Effector memory CD8-positive, alpha-beta T cell (primary cell): ENCODE results near the gene TTC1.
"Not testable (repeated sequence)": the region's sequence is repeated elsewhere in the genome, so short reads cannot be mapped to it uniquely, and the experiment has no call there.

Experiments used
- ATAC-seq: fragments of 150-1000 bp; cut with Tn5 transposase; replicated peaks from 2 replicates; pipeline ENCODE4 v1.10.0; 2021; ENCODE audit warnings: mild to moderate bottlenecking, moderate library complexity
- DNase-seq, 3 experiments: peaks; one replicate each; pipeline ENCODE4 v3.0.0; 2021
- H3K27ac Mint-ChIP-seq, 2 donors: one replicate each; pipeline ENCODE4 v1.8.0; 2022; ENCODE audit warnings: mild to moderate bottlenecking in 2 of 2, mixed read lengths in 2 of 2, moderate library complexity in 2 of 2
- H3K27me3 Mint-ChIP-seq, 2 donors: one replicate each; pipeline ENCODE4 v1.8.0; 2022; ENCODE audit warnings: mixed read lengths in 2 of 2
- H3K36me3 Mint-ChIP-seq: one replicate; pipeline ENCODE4 v1.8.0; 2022; ENCODE audit warnings: mild to moderate bottlenecking, moderate library complexity, mixed read lengths; ENCODE audit not compliant: insufficient read depth
- H3K4me1 Mint-ChIP-seq, 2 donors: one replicate each; pipeline ENCODE4 v1.8.0; 2022; ENCODE audit warnings: low read depth in 2 of 2, mixed read lengths in 2 of 2
- H3K4me3 Mint-ChIP-seq, 2 donors: one replicate each; pipeline ENCODE4 v1.8.0; 2022; ENCODE audit warnings: mild to moderate bottlenecking in 2 of 2, mixed read lengths in 2 of 2, moderate library complexity in 2 of 2
- H3K9me3 Mint-ChIP-seq, 2 donors: one replicate each; pipeline ENCODE4 v1.8.0; 2022; ENCODE audit warnings: mixed read lengths in 2 of 2
- total RNA-seq, 9 experiments: gene quantifications; one replicate each; lab custom pipeline; 2026; lab: John Stamatoyannopoulos, UW

The TTC1 gene
- total RNA-seq = 41.0 to 120 (median 76.5) reads per million in 9 experiments

GRCh38 chr5:160008877-160009590 is at the start of gene TTC1:
TTC1 (plus strand) TSS chr5:160009139; CDS start chr5:160010529, 1,390 bp downstream.
- Mint-ChIP-seq H3K4me1 (peaks cover 22 to 28% of the 10 kb centered on the region in 2 donors), H3K27me3 (no peaks in the 10 kb centered on the region), H3K9me3 (no peaks in the 10 kb centered on the region), H3K27ac (peak within 1 kb of the TSS; percentile 97 to 98), H3K4me3 (peak within 1 kb of the TSS; percentile 92 to 99), H3K36me3 (peaks cover 34% of the 10 kb centered on the region)
- ATAC-seq = peak; percentile 99
- peak; percentile 90 to 95 (median 91) for DNase-seq

GRCh38 chr5:159961176-159962160 is 47.5 kb upstream of the TTC1 start:
- Mint-ChIP-seq H3K27ac (no peak overlapping the region), H3K4me1 (peaks cover 0 to 3% of the 10 kb centered on the region in 2 donors), H3K9me3 (no peaks in the 10 kb centered on the region), H3K4me3 (no peak overlapping the region), H3K36me3 (no peaks in the 10 kb centered on the region), H3K27me3 (peaks cover 22 to 34% of the 10 kb centered on the region in 2 donors)
- DNase-seq (no peak), ATAC-seq (no peak)

GRCh38 chr5:159962214-159962613 is 46.7 kb upstream of the TTC1 start:
- no peaks in the 10 kb centered on the region for H3K36me3 Mint-ChIP-seq
- no peaks in the 10 kb centered on the region for H3K9me3 Mint-ChIP-seq
- H3K27me3 Mint-ChIP-seq = peaks cover 30 to 39% of the 10 kb centered on the region in 2 donors
- H3K27ac Mint-ChIP-seq = no peak overlapping the region
- no peak for DNase-seq
- peaks cover 0 to 3% of the 10 kb centered on the region in 2 donors for H3K4me1 Mint-ChIP-seq
- no peak for ATAC-seq
- H3K4me3 Mint-ChIP-seq = no peak overlapping the region

- no peaks in the 10 kb centered on the region for H3K36me3 Mint-ChIP-seq
- no peak for DNase-seq
- H3K4me1 Mint-ChIP-seq = peaks cover 0 to 3% of the 10 kb centered on the region in 2 donors
- no peaks in the 10 kb centered on the region for H3K9me3 Mint-ChIP-seq
- H3K27ac Mint-ChIP-seq = no peak overlapping the region
- ATAC-seq = no peak
- peaks cover 47 to 50% of the 10 kb centered on the region in 2 donors for H3K27me3 Mint-ChIP-seq
- no peak overlapping the region for H3K4me3 Mint-ChIP-seq
These were observed 45.0 kb upstream of the TTC1 start for GRCh38 chr5:159963935-159964334.

- Mint-ChIP-seq H3K4me3 (no peak overlapping the region), H3K27me3 (peaks cover 52 to 59% of the 10 kb centered on the region in 2 donors), H3K27ac (no peak overlapping the region), H3K36me3 (no peaks in the 10 kb centered on the region), H3K9me3 (no peaks in the 10 kb centered on the region), H3K4me1 (peaks cover 0 to 3% of the 10 kb centered on the region in 2 donors)
- DNase-seq (peak in 1 of 3 experiments; percentile 18), ATAC-seq (no peak)
These were observed 43.7 kb upstream of the TTC1 start for GRCh38 chr5:159965031-159965837.

- DNase-seq, H3K9me3 Mint-ChIP-seq, ATAC-seq, H3K4me3 Mint-ChIP-seq, H3K36me3 Mint-ChIP-seq, H3K27ac Mint-ChIP-seq, H3K4me1 Mint-ChIP-seq: not testable (repeated sequence)
- peaks cover 57 to 64% of the 10 kb centered on the region in 2 donors for H3K27me3 Mint-ChIP-seq
These were observed 43.2 kb upstream of the TTC1 start for GRCh38 chr5:159965838-159966128.

- peaks cover 81 to 95% of the 10 kb centered on the region in 2 donors for H3K27me3 Mint-ChIP-seq
- H3K36me3 Mint-ChIP-seq = no peaks in the 10 kb centered on the region
- ATAC-seq = no peak
- no peak overlapping the region for H3K4me3 Mint-ChIP-seq
- peaks cover 7 to 12% of the 10 kb centered on the region in 2 donors for H3K4me1 Mint-ChIP-seq
- no peaks in the 10 kb centered on the region for H3K9me3 Mint-ChIP-seq
- no peak overlapping the region for H3K27ac Mint-ChIP-seq
- DNase-seq = no peak
These were observed 39.0 kb upstream of the TTC1 start for GRCh38 chr5:159969966-159970365.

GRCh38 chr5:159971038-159971437 is 37.9 kb upstream of the TTC1 start:
- Mint-ChIP-seq H3K27ac (no peak overlapping the region), H3K9me3 (no peaks in the 10 kb centered on the region), H3K4me1 (peaks cover 7 to 8% of the 10 kb centered on the region in 2 donors), H3K27me3 (peaks cover 72 to 94% of the 10 kb centered on the region in 2 donors), H3K4me3 (no peak overlapping the region), H3K36me3 (no peaks in the 10 kb centered on the region)
- DNase-seq (no peak), ATAC-seq (no peak)

- no peak for DNase-seq
- Mint-ChIP-seq H3K4me1 (peaks cover 7 to 8% of the 10 kb centered on the region in 2 donors), H3K36me3 (peaks cover 2% of the 10 kb centered on the region), H3K27me3 (peaks cover 67 to 94% of the 10 kb centered on the region in 2 donors), H3K9me3 (no peaks in the 10 kb centered on the region), H3K27ac (no peak overlapping the region), H3K4me3 (peak overlapping the region; percentile 43 to 44)
- ATAC-seq = no peak
These were observed 37.4 kb upstream of the TTC1 start for GRCh38 chr5:159971514-159971913.

GRCh38 chr5:159971931-159972461 is 36.9 kb upstream of the TTC1 start:
- peaks cover 2% of the 10 kb centered on the region for H3K36me3 Mint-ChIP-seq

GRCh38 chr5:159972538-159973362 is 36.2 kb upstream of the TTC1 start:
- H3K4me1 Mint-ChIP-seq = peaks cover 7 to 8% of the 10 kb centered on the region in 2 donors
- no peak for ATAC-seq

More at GRCh38 chr5:159971931-159972461, 36.9 kb upstream of the TTC1 start:
- no peaks in the 10 kb centered on the region for H3K9me3 Mint-ChIP-seq
- peak overlapping the region; percentile 43 to 44 for H3K4me3 Mint-ChIP-seq
- no peak for ATAC-seq
- H3K27me3 Mint-ChIP-seq = peaks cover 64 to 94% of the 10 kb centered on the region in 2 donors
- DNase-seq = no peak
- H3K4me1 Mint-ChIP-seq = peaks cover 7 to 8% of the 10 kb centered on the region in 2 donors
- H3K27ac Mint-ChIP-seq = no peak overlapping the region

GRCh38 chr5:159975462-159976019 is 33.4 kb upstream of the TTC1 start:
- H3K27me3 Mint-ChIP-seq = peaks cover 52 to 95% of the 10 kb centered on the region in 2 donors

More at GRCh38 chr5:159972538-159973362, 36.2 kb upstream of the TTC1 start:
- Mint-ChIP-seq H3K4me3 (peak overlapping the region; percentile 56 to 73), H3K27ac (peak overlapping the region in 1 of 2 donors; percentile 65), H3K36me3 (peaks cover 2% of the 10 kb centered on the region), H3K9me3 (no peaks in the 10 kb centered on the region), H3K27me3 (peaks cover 57 to 94% of the 10 kb centered on the region in 2 donors)
- DNase-seq = no peak

More at GRCh38 chr5:159975462-159976019, 33.4 kb upstream of the TTC1 start:
- peaks cover 7 to 8% of the 10 kb centered on the region in 2 donors for H3K4me1 Mint-ChIP-seq
- no peak for ATAC-seq
- peaks cover 2% of the 10 kb centered on the region for H3K36me3 Mint-ChIP-seq
- no peaks in the 10 kb centered on the region for H3K9me3 Mint-ChIP-seq
- no peak overlapping the region for H3K4me3 Mint-ChIP-seq
- no peak overlapping the region for H3K27ac Mint-ChIP-seq
- no peak for DNase-seq
